GM23248 (cell line): Measurements from ENCODE around the gene SLAIN2.

Experiments used
- EZH2 ChIP-seq: fragments of 200-600 bp; sonication (generic); IDR thresholded peaks from 2 replicates; pipeline ENCODE4 v1.6.1; 2018; ENCODE audit warnings: antibody characterized with exemption, mild to moderate bottlenecking; ENCODE audit not compliant: insufficient read depth, poor library complexity, severe bottlenecking
- EZH2phosphoT487 ChIP-seq: fragments of 200-600 bp; sonication (generic); IDR thresholded peaks from 2 replicates; pipeline ENCODE4 v1.6.1; 2018; ENCODE audit warnings: antibody characterized with exemption, moderate library complexity, mild to moderate bottlenecking, low read depth; ENCODE audit not compliant: insufficient read depth

DNA sequence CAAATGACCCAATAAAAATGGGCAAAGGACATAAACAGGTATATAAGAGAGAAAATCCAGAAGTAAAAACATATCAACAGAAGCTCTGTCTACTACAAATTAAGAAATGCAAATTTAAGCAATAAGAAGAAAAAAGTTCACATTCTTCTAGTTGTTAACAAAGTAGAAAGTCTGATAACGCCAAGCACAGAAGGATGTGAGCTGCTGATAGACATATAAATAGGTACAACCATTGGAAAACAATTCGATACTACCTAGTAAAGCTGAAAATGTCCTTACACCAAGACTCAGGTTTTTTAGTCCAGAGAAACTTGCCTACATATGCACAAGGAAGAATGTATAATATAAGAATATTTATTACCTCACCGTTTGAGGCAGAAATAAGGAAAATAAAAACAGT lies 35.8 kb upstream of the SLAIN2 start:
- TF ChIP-seq EZH2 (no peak), EZH2phosphoT487 (no peak)
